GM18870 (cell line): ENCODE results near the gene TARBP2.

Source experiments
- ATAC-seq: cut with Tn5 transposase; IDR thresholded peaks from one replicate; pipeline ENCODE4 v1.9.1; 2021; ENCODE audit warnings: moderate library complexity; ENCODE audit not compliant: unreplicated experiment

TARBP2 gene, protein sequence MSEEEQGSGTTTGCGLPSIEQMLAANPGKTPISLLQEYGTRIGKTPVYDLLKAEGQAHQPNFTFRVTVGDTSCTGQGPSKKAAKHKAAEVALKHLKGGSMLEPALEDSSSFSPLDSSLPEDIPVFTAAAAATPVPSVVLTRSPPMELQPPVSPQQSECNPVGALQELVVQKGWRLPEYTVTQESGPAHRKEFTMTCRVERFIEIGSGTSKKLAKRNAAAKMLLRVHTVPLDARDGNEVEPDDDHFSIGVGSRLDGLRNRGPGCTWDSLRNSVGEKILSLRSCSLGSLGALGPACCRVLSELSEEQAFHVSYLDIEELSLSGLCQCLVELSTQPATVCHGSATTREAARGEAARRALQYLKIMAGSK

DNA sequence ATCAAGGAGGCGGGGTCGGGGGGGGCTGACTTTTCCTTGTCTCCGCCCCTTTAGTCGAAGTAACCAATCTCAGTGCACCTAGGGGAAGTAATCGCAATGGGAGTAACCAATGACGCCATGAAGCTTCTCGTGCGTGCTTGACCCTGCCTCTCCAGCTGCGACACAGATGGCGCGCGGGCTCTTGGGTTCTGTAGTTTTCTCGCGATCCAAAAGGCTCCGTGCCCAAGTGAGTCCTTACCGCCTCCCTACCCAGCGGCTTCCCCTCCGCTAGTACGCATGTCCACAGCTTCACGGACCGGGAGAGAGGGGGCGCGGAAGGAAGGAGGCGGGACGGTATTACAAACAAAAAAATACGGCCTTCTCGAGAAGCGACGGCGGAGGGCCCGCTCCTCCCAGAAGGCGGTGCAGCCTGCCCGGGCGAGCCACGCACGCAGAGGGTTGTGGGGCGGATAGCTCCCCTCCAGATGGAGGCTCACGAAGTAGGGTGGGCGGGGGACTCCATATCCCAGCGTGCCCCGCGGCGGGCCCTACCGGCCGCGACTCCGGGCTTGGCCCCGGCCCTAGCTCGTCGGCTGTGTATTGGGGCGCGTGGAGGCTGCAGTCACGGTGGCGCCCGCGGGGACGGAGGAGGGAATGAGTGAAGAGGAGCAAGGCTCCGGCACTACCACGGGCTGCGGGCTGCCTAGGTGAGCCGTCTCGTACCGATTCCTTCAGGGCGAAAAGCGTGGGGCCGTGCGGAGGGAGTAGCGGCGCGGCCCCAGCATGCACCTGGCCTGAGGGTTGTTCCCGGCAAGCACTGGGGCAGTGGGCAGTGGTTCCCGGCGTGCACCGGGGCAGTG lies at the start of gene TARBP2:
Gene TARBP2, plus strand, starts transcription at position 508 of the 839 bp plus-strand sequence. Its CDS starts 126 bp downstream, at position 634.
- peak; percentile 79 for ATAC-seq

DNA sequence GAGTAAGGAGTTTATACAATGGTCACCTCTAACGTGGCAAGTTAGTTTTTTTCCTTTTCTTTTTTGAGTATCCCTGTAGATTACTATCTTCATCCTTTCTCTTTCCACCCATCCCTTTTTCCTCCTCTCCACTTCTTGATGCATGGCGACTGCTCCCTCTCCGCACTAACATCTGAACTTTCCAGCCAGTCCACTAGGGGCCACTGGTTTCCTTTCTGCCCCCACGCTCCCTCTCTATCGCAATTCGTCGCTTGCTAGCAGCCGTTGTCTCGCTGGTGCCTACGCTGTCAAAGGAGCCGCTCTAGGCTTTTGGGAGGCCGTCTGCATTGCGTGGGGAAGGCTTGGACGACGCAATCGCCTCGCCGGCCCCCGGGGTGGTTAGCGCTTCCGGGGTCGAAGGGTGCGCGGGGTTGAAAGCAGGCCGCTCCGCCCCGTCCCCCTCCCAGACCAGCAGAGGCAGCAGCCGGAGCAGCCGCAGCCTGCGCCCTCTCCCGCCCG lies 49.4 kb upstream of the TARBP2 start, which contains the start of gene PCBP2:
Gene PCBP2, plus strand, starts transcription at position 442 of the 498 bp plus-strand sequence. CDS start 2,699 bp downstream, outside the sequence.
- peak; percentile 91 for ATAC-seq

DNA sequence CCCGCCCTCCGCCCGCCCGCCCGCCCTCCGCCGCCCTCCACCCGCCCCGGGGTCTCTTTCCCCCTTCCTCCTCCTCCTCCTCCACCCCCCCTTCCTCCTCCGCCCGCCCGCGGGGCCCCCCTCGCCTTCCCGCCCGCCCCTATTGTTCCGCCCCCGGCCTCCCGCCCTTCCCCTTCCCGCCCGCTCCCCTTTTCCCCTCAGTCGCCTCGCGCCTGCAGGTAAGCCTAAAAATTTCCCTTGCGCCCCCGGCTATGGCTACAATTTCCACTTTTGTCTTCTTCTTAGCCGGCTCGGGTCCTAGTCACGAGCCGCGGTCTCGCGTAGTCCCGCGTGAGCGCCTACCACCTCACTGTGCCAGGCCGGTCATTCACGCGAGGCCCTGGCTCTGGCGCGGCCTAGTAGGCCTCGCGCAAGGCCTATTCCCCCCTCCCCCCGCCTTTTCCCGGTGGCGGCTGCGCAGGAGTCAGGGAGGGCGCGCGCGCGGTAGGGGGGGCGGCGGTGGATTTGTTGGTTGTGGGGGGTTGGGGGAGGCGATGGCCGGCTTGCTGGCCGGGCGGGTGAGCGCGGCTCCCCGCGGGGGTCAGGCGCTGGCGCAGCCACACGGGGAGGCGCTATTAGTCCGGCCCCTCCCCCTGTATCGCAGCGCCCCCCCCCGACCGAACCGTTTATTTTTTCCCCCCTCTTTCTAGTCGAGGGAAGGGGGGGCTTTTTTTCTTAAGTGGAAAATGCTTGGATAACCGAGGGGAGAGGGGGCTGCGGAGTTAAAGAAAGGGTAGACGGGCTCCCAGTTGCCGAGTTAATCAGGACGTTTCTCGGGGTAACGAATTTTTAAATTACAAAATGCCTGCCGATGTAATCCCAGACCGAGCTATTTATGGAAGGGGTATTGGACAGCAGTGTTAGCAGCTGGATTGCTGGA lies 48.7 kb upstream of the TARBP2 start:
- ATAC-seq: no peak

DNA sequence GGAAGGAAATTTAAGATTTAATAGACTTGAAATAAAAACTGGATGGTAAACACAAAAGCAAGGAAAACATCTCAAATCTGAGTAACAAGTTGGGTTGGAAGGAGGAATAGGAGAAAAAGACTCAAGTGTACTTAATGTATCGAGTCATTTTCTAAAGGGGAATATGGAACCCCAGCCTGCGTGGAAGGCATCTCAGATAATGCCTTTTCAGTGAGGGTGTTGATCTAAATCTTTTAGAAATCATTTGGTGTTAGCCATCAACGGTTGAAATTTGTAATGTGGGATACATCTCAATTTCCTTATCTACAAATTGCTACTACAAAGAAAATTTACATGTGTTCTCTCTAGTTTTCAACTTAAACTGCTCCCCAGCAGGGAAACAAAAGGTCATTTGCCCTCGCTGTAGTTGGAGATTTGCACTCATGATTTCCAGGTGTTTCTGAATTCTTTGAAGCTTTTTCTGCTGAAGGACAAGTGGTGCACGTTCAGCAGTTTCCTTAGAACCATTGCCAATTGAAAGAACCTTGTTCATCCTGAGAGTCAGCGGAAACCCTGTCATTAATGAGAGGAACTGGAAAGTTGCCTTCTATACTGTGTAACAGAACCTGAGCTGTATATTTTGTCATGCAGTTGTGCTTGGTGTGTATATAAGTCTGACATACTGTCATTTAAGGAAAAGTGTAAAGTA lies 47.0 kb upstream of the TARBP2 start:
- no peak for ATAC-seq

DNA sequence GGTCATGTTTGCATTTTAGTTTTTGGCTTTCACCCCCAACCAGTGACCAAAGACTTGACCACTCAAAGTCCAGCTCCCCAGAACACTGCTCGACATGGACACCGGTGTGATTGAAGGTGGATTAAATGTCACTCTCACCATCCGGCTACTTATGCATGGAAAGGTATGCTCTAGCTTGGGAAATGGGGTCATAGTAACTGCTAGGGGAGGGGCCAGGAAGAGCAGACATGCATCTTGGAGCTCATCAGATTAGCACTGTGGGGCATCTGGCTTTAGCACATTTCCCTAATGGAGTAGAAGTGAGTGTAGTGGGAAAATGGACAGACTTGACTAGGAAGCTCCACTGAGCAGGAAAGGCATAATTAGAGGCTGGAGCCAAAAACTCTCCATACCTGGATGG lies 46.4 kb upstream of the TARBP2 start:
- no peak for ATAC-seq

DNA sequence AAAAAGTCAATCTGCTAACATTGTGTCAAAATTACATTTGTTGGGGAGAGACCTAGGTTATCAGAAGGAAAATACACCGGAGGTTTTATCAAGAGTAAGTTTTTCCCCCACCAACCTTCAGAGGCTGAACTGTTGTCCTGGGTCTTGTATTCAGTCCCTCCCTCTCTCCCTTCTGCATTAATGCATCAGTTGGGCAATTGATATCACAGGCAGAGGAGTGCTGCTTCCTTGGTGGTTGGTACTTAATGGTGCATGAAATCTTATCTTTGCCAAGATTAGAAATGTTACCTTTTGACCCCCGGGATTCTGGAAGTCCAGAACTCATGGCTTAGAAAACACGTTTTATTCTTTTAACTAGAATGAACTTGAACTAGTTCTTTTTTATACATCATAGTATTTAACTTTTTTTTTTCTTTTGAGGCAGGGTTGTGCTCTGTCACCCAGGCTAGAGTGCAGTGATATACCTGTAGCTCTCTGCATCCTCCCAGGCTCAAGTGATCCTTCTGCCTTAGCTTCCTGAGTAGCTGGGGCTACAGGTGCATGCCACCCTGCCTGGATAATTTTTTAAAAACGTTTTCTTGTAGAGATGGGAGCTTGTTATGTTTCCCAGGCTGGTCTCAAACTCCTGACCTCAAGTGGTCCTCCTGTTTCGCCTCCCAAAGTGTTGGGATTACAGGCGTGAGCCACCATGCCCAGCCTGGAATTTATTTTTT lies 44.3 kb upstream of the TARBP2 start:
- ATAC-seq: no peak

DNA sequence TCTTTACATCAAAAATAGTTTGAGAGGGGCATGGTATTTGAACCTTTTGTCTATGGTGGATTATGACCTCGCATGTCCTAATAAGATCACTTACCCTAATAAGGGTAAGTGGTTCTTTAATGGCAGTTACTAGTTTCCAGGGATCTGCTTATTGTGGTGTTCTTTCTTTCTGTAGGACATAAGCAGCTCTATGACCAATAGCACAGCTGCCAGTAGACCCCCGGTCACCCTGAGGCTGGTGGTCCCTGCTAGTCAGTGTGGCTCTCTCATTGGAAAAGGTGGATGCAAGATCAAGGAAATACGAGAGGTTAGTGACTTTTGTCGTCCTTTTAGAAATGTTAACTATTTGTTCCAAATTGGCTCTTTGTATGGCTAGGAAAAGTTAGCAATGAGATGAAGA lies 42.0 kb upstream of the TARBP2 start:
- ATAC-seq: no peak

DNA sequence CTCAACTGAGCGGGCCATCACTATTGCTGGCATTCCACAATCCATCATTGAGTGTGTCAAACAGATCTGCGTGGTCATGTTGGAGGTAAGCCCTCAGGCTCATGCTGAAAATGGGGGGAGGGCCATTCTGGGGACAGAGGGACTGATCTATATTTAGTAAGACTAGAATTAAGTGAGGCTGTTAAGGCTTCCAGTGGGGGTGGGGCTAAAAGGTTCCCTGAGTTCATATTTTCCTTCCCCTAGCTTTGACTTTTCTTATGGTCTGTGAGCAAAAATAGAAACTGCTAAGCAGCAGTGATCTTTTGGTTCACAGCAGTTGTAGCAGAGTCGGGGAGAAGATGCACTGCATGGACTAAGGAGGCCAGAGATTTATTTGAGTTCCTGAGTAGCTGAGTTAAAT lies 40.0 kb upstream of the TARBP2 start:
- ATAC-seq: no peak

DNA sequence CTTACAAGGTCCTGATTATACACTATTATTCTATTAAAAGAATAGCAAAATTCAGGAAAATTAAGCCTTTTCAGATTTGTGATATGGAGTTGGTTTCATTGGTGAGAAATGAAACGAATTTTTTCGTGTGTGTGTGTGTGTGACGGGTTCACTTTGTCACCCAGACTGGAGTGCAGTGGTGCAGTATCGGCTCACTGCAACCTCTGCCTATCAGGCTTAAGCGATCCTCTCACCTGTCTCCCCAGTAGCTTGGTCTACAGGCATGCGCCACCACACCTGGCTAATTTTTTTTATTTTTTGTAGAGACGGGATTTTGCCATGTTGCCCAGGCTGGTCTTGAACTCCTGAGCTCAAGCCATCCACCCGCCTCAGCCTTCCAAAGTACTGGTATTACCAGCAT lies 39.5 kb upstream of the TARBP2 start:
- ATAC-seq: no peak

DNA sequence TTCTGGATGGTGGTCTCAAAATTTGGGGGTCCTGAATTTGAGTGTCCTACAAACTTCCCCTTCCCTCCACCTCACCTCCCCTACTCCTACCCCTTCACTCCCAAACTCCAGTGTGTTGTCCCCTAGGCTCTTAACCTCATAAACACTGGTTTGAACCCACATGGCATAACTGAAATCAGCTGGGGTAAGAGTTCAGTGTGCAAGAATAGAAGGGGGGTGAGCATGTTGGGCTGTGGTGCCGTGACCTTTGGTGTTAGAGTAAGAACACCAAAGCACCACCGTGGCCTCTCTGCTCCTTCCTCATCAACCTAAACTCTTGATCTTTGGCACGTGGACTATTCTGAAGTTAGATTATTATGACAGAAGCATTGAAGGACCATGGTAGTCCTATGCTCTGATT lies 38.1 kb upstream of the TARBP2 start:
- no peak for ATAC-seq

DNA sequence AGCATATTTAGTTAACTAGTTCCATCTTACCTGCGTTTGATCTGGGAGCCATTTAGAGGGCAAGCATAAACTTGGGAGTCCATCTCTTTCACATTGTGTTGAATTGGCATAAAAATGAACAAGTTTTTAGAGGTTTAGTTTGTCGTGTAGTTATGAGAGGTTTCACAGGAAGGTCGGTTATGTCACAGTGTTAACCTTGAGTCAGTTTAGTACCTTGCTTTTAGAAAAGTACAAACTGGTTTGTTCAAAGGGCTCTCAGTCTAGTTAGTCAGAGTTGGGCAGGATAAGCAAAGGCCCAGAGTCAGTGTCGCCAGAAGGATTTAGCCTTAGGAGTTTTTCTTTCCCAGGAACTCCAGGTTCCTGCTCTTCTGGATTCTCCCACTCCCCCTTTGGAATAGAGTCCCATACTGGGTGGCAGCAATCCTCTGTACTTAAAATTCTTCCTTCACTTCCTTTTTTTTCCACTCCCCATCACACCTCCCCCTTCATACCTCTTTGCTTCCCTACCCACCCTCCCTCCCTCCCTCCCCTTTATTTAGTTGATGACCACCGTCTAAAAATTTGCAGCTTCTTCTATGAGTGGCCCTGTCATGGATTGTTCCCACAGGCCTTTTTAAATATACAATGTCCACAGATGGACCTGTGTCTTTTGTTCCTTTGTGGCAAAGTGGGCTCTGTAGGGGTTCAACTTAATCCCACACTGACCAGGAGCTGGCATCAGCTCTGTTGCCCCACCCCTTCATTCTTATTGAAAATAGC lies 37.1 kb upstream of the TARBP2 start:
- no peak for ATAC-seq

DNA sequence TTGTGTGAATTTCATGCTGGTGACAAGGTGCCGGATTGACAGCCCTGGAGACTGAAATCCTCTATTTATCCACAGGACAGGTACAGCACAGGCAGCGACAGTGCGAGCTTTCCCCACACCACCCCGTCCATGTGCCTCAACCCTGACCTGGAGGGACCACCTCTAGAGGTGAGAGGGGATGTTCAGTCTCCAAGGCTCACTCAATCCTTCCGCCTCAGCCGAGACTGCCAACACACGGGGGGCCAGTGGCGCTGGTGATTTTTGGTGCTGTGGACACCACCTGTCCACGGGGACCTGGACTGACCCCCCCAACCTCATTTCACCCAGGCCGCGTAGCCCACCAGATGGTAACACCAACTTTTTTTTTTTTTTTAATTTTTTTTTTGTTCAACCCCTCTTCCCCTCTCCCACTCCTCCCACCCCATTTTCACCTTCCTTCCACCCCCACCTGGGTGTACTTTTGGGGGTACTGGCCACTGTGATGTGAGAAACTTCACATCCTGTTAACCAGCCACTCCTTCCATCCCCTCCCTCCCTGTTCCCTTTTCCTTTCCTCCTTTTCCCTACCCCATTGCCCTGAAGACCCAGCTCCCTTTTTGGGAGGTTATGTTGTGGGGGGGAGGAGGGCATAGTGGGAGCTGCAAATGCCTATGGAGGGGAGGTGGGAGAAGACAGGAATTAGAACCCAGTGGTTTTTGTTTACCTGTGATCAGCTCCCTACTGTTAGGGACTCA lies 36.2 kb upstream of the TARBP2 start:
- no peak for ATAC-seq

DNA sequence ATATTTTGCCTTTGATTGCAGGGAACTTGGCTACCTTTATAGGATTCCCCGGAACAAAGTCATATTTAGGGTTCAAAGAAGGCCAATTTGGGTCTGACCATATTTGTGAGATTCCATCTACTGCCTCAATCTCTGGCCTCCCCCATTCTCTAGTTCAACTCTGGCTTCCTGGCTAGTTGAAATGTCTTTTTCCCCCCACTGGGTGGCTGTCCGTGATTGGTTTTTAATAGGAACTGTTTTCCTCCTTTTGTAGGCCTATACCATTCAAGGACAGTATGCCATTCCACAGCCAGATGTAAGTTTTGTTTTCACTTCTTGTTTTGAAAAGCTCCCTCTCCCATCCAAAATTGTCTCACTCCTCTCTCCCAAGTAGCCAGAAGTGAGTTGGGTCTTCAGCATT lies 35.4 kb upstream of the TARBP2 start:
- ATAC-seq: no peak

DNA sequence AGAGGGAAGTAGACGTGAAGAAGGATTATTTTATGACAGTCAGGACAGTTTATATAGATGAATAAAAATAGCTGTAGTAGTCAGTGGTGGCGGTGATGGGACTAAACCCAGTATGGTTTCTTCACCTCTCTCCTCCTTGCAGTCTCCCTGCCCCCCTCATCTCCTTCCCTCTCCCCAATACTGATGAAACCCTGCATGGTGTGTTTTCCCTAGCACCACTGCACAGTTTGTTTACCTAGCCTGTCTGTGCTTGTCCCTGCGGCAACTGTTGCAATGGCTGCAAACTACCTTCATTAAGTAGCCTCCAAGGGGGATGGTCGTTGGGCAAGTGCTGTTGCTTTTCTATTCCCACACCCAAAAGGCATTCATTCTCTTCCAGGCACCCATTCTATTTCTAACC lies 34.4 kb upstream of the TARBP2 start:
- no peak for ATAC-seq

DNA sequence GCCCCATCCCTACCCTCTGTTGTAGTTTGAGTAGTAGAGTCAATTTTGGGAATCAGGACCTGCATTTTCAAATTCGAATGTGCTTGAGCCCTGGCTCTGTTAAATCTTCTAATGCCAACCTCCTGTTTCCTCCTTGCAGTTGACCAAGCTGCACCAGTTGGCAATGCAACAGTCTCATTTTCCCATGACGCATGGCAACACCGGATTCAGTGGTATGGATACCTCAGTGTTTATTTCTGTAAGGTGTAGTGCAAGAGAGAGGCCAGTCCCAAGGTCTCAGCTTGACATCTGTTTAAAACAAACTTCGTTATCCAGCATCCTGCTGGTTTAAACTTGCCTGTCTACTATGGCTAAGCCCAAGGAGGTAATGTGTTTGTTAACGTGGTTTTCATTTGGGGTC lies 34.0 kb upstream of the TARBP2 start:
- no peak for ATAC-seq

DNA sequence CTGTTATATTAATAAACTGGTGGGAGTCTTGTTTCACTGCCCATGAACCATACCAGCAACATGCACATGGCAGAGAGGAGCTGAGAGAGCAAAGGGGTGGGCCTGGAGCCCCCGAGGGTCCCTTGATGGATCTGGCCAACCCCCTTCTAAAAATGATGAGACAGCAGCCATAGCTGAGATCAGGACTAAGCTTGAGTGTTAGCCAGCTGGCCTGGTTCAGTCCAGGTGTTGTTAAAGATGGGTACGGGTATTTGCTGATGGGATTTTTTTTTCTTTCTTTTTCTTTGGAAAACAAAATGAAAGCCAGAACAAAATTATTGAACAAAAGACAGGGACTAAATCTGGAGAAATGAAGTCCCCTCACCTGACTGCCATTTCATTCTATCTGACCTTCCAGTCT lies 33.2 kb upstream of the TARBP2 start:
- no peak for ATAC-seq

DNA sequence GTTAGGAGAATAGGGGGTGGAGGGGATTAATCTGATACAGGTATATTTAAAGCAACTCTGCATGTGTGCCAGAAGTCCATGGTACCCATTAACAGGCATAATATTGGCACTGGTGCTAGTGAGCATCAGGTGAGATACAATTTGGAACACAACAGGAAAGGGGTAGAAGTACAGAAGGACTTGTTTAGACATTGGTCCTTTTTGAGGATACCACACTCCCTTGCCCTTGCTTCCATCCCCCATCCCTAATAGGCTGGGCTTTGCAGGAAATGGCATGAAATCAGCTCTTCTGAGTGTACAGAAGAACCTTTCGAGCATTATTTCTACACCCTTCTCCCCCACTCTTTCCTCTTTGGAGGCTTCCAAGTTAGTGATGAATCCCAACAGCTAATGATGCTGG lies 32.8 kb upstream of the TARBP2 start:
- no peak for ATAC-seq

DNA sequence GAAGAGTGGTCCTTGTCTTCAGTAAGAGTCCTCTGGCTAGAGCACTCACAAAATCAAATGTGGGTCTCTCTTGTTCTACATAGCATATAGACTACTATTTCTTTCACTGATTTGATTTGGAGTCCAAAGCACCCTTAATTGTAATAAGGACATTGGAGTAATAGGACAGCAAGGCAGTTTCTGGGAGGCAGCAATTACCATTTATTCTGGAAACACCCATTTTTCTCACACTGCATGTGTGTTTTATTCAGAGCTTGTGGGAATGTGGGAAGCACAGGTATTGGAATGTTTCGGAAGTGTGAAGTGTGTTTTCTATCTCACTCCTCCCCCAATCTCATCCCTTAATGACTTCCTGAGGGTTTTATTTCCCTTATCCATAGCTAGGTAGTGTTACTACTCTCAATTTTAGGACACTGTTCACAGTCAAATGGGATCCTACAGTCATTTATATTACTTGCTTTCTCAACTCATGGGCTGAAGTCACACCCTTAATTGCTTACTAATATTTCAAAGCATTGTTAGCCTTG lies 29.0 kb upstream of the TARBP2 start:
- ATAC-seq: no peak
